HG02884 (cell line): ENCODE data around the gene PTPRD.

Experiments used
- ATAC-seq: cut with Tn5 transposase; IDR thresholded peaks from one replicate; pipeline ENCODE4 v1.9.1; 2021; ENCODE audit warnings: mild to moderate bottlenecking, moderate library complexity; ENCODE audit not compliant: unreplicated experiment

The PTPRD gene

GRCh38 chr9:8628791-8629190 is 1984.0 kb downstream of the PTPRD start:
- no peak for ATAC-seq

GRCh38 chr9:8627976-8628679 is 1984.7 kb downstream of the PTPRD start:
- ATAC-seq: no peak

- no peak for ATAC-seq
These were observed 1989.9 kb downstream of the PTPRD start for GRCh38 chr9:8622871-8623270.

GRCh38 chr9:8622222-8622802 is 1990.5 kb downstream of the PTPRD start:
- ATAC-seq: no peak

GRCh38 chr9:8621416-8621815 is 1991.4 kb downstream of the PTPRD start:
- ATAC-seq: no peak

GRCh38 chr9:8616414-8616813 is 1996.4 kb downstream of the PTPRD start:
- ATAC-seq: no peak

GRCh38 chr9:8614926-8615440 is 1997.8 kb downstream of the PTPRD start:
- no peak for ATAC-seq

- ATAC-seq: no peak
These were observed 1999.4 kb downstream of the PTPRD start for GRCh38 chr9:8613346-8613825.

GRCh38 chr9:8611153-8611552 is 2001.6 kb downstream of the PTPRD start:
- no peak for ATAC-seq

GRCh38 chr9:8610256-8610655 is 2002.5 kb downstream of the PTPRD start:
- no peak for ATAC-seq

- ATAC-seq: no peak
These were observed 2007.7 kb downstream of the PTPRD start for GRCh38 chr9:8605096-8605495.

GRCh38 chr9:8604201-8604600 is 2008.6 kb downstream of the PTPRD start:
- no peak for ATAC-seq

GRCh38 chr9:8600914-8601680 is 2011.7 kb downstream of the PTPRD start:
- ATAC-seq: no peak

GRCh38 chr9:8599937-8600336 is 2012.9 kb downstream of the PTPRD start:
- no peak for ATAC-seq

- no peak for ATAC-seq
These were observed 2023.3 kb downstream of the PTPRD start for GRCh38 chr9:8589476-8589875.

- no peak for ATAC-seq
These were observed 2027.8 kb downstream of the PTPRD start for GRCh38 chr9:8585036-8585435.

GRCh38 chr9:8579661-8580060 is 2033.1 kb downstream of the PTPRD start:
- no peak for ATAC-seq

GRCh38 chr9:8576741-8577140 is 2036.1 kb downstream of the PTPRD start:
- no peak for ATAC-seq

- no peak for ATAC-seq
These were observed 2038.0 kb downstream of the PTPRD start for GRCh38 chr9:8574846-8575245.

- no peak for ATAC-seq
These were observed 2040.6 kb downstream of the PTPRD start for GRCh38 chr9:8572209-8572608.

GRCh38 chr9:8571643-8572042 is 2041.2 kb downstream of the PTPRD start:
- no peak for ATAC-seq

GRCh38 chr9:8570776-8571175 is 2042.0 kb downstream of the PTPRD start:
- ATAC-seq: no peak
